Hippocampal formation (tissue), 2 donors: Measurements from ENCODE around the gene ANGEL2.
"Not testable (repeated sequence)": the region's sequence is repeated elsewhere in the genome, so short reads cannot be mapped to it uniquely, and the experiment has no call there.

Experiments
- DNase-seq, 2 donors: peaks; one replicate each; lab custom pipeline; 2025; lab: John Stamatoyannopoulos, UW

ANGEL2 gene

GRCh38 chr1:213017447-213018273, 2.0 kb upstream of the ANGEL2 start:
- DNase-seq, result no peak

DNA sequence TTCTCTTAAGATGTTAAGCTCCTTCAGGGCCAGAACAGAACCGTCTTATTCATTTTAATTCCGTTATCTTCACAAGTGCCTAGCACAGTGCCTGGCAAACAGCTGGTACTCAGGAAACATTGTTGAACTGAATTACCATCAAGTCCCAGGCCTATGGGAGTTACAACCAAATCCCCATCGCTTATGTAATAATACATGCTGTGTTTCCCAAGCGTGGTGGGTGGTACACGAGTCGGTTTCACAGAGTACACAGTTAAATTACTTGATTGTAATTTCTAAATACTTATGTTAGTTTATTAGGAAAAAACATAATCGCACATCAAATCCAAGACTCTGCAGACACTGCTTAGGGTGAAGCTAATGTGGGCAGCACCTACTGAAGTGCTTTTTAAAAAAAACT, 1.0 kb downstream of the ANGEL2 start:
- DNase-seq, result no peak

GRCh38 chr1:213008564-213008963, 7.1 kb downstream of the ANGEL2 start:
- no peak for DNase-seq

- DNase-seq, result no peak
Observed at GRCh38 chr1:213003256-213003655, 12.4 kb downstream of the ANGEL2 start.

- DNase-seq, result no peak
Observed at GRCh38 chr1:212994926-212995325, 20.7 kb downstream of the ANGEL2 start.

DNA sequence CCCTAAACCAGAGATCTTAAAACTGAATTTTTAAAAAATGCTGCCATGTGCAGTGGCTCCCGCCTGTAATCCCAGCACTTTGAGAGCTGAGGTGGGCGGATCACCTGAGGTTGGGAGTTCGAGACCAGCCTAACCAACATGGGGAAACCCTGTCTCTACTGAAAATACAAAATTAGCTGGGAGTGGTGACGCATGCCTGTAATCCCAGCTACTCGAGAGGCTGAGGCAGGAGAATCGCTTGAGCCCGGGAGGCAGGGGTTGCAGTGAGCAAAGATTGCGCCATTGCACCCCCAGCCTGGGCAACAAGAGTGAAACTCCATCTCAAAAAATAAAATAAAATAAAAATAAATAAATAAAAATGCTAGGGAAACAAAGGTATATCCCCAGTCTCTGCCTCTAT, 21.7 kb downstream of the ANGEL2 start:
- not testable (repeated sequence) for DNase-seq

DNA sequence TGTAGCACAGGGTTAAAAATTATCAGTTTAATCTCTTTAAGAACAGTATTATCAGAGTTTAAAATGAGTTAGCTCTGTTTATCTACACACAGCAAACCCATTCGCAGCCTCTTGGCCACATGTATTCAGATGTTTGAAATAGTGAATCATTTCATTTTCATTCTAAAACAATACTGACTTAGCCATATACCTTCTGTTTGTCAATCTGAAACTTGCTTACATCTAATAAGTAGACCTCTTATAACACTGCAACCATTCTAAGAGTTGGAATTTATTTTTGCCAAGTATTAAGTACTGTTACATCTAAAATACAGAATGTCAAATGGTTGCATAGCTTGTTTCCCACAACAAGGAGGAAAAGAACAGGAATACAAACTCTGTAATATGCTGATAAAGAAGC, 25.4 kb downstream of the ANGEL2 start:
- DNase-seq, result no peak

DNA sequence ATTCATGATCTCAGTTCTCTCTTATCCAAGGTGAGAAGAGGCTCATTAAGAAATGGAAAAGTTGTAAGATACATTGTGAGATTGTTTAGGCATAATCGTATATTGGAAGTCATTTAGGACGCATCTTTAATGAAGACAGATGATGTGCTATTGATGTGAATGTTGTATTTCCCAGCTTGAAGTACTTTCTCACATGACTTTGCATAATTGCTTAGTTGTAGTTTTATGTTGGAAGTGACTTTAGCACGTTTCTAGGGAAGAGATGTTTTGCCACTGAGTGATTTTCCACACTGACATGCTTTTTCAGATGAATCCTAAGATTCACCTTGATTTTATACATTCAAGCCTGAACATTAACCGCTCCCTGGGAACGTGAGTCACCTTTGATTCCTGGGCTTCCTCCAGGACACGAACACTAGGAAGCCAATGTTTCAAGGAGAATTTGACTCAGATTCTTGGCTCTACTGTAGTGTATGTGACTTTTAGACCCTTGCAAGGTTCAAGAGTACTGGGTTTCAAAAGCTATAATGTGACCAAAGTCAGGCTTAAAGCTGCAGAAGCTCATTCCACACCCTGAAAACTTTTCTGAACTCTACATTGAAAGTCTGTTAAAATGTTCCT, 27.9 kb downstream of the ANGEL2 start:
- DNase-seq, result no peak

GRCh38 chr1:212986551-212986950, 29.1 kb downstream of the ANGEL2 start:
- DNase-seq, result no peak

- no peak for DNase-seq
Observed at GRCh38 chr1:212984522-212985291, 31.0 kb downstream of the ANGEL2 start.

DNA sequence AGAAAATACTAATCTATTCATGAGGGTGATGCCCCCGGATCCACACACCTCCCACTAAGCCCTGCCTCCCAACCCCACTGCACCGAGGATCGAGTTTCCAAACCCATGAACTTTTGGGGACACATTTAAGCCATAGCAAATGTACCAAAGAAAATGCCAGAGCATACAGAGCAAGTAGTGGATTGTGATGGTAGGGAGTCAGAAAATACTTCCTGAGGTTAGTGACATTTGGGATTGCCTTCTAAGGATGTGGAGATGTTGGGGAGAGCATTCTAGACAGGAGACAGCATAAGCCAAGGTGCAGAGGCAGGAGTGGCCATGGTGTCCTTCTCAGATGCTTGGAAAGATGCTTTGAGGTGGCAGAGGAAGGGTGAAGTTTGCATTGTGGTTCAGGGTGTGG, 32.2 kb downstream of the ANGEL2 start:
- no peak for DNase-seq

DNA sequence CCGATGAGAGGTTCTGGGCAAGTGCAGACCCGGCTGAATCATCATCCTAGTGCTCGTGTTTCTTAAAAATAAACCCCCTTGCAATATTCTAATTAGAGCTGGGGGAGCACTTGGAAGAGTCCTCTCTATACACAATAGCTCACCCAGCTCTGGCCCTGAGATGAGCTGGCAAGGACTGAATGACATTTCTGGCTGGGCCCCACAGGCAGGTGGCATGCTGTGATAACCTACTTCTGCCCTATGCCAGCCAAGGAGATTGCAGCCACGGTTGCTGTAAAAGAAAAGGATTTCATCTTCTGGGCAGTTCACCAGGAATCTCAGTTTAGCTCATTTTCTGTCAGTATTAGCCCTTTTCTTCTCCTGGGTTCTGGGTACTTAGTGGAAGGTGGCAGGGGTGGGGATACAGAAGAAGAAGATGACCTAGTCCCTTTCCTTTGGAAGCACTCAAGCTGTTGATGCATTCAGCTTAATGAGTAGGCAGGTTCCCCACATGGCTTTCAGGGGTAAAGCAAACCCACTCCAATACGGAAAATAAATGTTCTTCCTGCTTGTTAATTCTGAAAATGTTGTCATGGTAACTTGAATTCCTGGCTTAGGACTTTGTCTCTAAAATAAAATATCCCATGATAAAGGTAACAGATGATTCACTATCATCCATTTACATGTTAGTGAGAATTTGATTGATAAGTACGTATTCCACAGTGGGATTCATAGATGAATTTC, 33.1 kb downstream of the ANGEL2 start:
- no peak for DNase-seq

DNA sequence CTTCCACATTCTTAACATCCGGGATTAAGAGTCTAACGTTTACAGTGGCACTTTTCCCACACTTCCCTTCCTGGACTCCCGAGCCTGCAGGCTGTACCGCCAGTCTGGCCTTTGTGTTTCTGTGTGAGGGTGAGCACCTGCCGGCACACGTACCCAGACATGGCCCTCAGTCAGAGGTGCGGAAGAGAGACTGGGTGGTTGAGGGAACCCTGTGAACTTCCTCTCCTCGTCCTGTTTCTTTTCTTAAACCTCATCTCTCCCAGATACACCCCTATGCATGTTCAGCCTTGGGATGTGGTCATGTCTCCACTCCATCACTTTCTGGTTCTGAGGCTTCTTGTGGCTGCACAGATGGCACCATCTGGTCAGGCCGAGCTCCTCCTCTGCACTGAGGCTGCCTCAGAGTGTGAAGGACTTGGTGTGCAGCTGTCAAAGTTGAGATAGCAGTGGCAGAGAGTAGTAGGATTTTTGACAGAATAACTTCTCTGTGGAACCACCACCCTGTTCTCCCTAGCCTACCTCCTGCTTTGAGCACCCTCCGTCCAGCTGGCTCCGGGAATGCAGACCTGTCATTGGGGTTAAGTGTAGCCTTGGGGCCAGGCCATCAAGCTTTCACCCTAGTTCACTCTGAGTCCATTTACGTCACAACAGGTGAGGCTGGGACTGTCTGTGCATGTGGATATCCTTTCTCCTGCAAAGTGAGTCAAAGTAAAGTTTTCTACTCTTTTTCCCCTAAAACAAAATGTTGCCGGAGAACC, 33.9 kb downstream of the ANGEL2 start:
- DNase-seq, result no peak

GRCh38 chr1:212981025-212981495, 34.6 kb downstream of the ANGEL2 start:
- no peak for DNase-seq

- no peak for DNase-seq
Observed at GRCh38 chr1:212980123-212980785, 35.4 kb downstream of the ANGEL2 start.

DNA sequence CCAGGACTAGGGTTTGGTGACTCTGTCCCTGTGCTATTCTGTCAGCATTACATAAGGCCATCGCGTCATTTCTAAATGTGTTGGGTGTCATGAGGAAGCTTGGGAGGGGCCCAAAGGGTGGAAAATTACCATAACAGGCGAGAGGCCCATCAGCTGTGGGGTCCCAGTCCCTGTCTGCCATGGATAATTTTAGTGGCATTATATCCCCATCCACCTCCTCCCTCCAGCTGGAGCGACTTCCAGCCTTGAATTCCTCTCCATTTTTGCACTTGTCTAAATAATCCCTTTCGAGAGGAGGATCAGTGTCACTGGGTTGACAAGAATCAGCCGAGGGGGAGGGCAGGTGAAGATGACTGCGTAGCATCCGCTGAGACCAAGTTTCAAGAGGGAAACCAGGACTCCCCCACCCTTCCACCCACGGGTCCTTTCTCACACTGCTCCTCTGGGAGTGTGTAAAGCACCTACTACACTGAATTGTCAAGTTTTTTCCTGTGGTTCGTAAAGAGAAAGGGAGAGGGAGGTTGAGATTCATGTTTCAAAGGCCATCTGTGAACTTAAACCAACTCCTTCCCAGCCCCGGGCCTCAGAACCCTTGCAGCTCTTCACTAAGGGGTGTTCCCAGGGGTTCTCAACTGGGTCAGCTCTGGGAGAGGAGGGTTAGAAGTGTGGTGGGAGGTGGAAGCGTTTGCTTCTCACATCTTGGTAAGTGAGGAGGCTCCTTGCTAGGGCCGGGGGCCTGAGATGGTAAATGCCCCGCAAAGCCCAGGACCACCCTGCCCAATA, 36.1 kb downstream of the ANGEL2 start:
- no peak for DNase-seq

DNA sequence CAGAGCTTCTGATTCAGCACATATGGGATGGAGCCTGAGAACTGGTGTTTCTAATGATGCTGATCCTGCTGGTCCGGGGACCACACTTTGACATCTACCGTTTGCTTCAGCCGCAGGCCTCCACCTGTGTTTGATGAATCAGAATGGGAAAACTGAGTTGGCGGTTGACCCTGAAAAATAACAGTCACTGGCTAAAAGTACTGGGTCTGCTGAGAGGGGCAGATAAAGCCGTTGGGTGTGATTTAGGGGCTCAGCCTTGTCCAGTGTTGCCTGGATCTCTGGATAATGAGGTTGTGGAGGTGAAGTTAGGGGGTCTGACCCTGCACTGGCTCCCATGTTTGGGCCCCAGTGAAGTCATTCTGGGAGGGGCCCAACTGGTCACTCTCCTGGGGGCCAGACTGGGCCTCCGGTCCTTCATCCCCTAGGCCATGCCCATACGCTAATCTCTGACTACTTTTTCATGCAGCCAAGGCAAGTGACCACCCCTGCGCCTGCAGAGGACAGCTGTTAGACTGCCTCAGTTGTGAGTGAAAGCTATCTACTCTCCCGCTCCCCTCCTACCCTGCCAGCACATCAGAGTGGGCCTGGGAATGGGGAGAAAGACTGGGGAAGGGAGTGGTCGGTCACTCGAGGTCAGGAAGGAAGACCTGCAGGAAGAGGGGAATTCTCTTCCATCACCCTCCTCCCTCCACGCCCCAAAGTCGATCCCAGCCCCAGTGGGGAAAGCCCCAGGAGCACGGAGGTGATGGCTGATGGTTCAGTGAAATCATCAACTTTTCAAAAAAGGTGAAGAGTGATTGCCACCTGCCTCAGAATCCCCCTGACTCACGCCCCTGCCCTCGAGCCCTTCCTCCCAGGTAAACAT, 37.7 kb downstream of the ANGEL2 start:
- no peak for DNase-seq

- DNase-seq, result no peak
Observed at GRCh38 chr1:212976586-212976985, 39.1 kb downstream of the ANGEL2 start.
